Hematopoietic multipotent progenitor cell treated with erythropoietin and hydrocortisone succinate and interleukin-3 and kit ligand, for 17 days (in vitro differentiated cells): Measurements from ENCODE around the gene ZNF350.
A peak's percentile ranks its signal among the peaks of the same experiment; 100 is the strongest.
"Not testable (repeated sequence)": the region's sequence is repeated elsewhere in the genome, so short reads cannot be mapped to it uniquely, and the experiment has no call there.

ENCODE experiments used
- DNase-seq: peaks from one replicate; pipeline ENCODE4 v3.0.0-alpha.2; 2015; ENCODE audit warnings: low spot score

The ZNF350 gene

GRCh38 chr19:51986309-51987291 lies at the start of gene ZNF350:
Gene ZNF350 (minus strand): TSS chr19:51986840. CDS start chr19:51974360, 12,480 bp downstream.
- peak; percentile 70 for DNase-seq

GRCh38 chr19:52034051-52034728 lies 47.5 kb upstream of the ZNF350 start:
- DNase-seq, result no peak

DNA sequence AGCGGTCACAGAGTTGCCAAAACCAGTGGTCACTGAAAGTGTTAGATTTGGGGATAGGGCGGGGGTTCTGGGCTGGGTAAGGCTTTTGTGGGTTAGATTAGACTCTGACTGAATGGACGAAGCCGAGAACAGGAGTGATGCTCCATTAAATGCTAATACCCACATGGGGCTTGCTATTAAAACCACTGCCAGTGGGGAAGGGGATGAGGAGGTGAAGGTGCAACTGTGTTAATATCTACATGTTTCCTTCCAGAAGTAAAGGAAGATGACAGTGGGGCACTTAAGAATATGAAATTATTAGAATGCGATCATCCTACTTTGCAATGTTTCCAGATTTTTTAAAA lies 42.1 kb upstream of the ZNF350 start:
- DNase-seq, result no peak

DNA sequence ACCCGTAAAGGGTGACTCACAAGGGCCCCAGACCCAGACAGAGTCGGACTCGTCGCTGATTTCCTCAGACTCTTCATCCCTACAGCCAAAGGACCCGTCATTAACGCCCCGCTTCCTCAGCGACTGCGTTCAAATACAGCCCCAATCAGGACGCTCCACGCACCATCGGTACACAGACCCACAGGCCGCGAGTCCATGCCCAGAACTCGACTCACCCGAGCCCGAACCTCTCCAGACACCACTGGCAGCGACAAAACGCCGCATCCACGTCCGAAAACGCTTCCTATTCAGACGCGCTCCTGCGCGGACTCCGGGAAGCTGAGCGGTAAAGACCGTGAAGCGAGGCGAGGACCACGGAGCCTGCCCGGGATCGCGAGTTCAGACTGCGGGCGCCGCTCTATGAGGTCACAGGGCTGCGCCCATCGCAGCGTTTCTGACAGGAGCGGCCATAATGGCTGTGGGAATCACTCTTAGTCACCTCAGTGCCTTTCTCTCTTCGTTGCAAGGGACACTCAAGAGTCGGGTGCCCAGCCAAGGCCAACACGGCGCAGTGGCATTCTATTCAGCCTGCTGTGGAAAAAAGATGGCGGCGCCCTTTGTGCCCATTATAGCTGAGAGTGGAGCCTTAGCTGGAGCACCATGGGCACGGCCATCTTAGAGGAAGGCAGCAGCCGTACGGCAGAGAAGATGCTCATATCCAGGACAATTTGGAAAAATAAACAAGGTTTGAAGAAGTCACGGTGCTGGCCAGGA lies 41.6 kb upstream of the ZNF350 start, which contains the start of gene ZNF614:
Gene ZNF614, minus strand, starts transcription at position 353 of the 753 bp plus-strand sequence. CDS start 2,634 bp downstream, outside the sequence.
- peak; percentile 59 for DNase-seq

DNA sequence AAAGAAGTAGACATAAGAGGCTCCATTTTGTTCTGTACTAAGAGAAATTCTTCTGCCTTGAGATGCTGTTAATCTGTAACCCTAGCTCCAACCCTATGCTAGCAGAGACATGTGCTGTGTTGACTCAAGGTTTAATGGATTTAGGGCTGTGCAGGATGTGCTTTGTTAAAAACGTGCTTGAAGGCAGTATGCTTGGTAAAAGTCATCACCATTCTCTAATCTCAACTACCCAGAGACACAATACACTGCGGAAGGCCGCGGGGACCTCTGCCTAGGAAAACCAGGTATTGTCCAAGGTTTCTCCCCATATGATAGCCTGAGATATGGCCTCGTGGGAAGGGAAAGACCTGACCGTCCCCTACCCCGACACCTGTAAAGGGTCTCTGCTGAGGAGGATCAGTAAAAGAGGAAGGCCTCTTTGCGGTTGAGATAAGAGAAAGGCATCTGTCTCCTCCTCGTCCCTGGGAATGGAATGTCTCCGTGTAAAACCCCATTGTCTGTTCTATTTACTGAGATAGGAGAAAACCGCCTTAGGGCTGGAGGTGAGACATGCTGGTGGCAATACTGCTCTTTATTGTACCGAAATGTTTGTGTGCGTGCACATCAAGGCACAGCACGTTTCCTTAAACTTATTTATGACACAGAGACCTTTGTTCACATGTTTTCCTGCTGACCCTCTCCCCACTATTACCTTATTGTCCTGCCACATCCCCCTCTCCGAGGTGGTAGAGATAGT lies 39.8 kb upstream of the ZNF350 start:
- DNase-seq, result not testable (repeated sequence)

DNA sequence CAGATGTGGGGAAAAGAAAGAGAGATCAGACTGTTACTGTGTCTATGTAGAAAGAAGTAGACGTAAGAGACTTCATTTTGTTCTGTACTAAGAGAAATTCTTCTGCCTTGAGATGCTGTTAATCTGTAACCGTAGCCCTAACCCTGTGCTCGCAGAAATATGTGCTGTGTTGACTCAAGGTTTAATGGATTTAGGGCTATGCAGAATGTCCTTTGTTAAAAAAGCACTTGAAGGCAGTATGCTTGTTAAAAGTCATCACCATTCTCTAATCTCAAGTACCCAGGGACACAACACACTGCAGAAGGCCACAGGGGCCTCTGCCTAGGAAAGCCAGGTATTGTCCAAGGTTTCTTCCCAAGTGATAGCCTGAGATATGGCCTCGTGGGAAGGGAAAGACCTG lies 37.8 kb upstream of the ZNF350 start:
- DNase-seq, result not testable (repeated sequence)

- DNase-seq, result no peak
Measured at GRCh38 chr19:52022193-52022592, 35.6 kb upstream of the ZNF350 start.

DNA sequence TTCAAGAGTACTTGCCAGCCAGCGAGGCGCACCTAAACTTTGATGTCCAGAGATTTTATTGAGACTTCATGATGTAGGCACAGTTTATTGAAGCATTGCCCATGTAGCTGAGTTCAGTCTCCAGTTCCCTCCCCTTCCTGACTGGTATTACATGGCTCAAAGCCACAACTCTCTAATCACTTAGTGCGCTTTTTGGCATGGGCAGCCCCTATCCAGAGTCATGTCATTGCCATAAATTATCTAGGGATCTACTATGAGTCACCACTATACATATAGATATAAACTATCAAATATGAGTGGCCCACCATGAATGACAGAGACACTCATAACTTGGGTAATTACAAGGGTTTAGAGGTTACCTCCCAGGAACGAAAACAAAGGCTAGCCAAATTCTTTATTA lies 33.9 kb upstream of the ZNF350 start:
- no peak for DNase-seq

DNA sequence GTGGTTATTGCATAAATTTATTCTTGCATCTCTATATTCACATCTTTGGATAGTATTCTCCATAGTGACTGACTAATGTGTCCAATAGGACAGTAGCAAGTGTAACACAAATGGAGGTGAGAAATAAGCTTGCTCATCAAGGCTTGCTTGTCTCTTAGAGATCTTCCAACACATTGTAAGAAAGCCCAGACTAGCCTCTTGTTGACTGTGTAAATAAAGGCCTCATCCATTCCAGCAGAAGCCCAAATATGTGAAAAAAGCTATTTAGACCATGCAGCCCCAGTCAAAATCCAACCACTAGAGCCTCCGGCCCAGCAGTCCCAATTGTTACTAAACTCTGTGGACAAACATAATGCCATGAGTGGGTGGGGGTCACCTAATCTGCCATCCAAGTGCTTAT lies 24.0 kb upstream of the ZNF350 start:
- no peak for DNase-seq

DNA sequence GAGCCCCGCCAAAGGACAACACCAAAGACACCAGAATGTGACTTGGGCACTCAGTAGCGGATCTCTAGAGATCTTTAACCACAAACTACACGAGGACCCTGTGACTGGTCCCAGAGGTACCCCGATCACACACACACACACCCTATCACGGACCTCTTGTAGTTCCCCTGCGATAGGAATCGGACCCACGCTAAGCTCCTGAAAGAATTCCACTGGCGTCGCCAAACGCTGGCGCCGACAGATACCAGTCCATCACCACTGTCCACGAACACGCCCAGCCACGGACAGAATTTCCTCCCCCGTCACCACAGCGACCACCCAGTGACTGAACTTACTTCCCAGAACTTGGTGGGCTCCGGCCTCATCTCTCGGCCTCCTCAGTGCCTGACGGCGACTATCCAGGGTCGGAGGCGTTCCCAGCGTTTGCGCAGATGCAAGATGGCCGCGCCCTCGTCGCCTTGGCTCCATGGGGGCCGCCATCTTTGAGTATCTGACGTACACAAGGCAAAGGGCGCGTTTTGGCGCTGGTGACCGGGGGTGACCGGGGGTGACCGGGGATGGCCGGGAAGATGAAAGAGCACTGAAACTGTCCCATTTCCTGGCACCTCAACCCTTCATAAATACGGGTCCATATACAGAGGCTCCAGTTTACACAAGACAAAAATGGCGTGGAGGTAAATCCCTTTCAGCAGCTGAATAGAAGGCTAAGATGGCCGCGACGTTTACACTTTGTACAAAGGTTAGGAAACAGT lies 21.3 kb upstream of the ZNF350 start, which contains the start of gene ZNF615:
Gene ZNF615, minus strand, starts transcription at position 406 of the 752 bp plus-strand sequence. CDS start 4,500 bp downstream, outside the sequence.
- peak; percentile 80 for DNase-seq

GRCh38 chr19:52007451-52007805 lies 20.8 kb upstream of the ZNF350 start:
- no peak for DNase-seq

- DNase-seq, result no peak
Measured at GRCh38 chr19:51994048-51994644, 7.5 kb upstream of the ZNF350 start.

GRCh38 chr19:51993422-51993821 lies 6.8 kb upstream of the ZNF350 start:
- no peak for DNase-seq

DNA sequence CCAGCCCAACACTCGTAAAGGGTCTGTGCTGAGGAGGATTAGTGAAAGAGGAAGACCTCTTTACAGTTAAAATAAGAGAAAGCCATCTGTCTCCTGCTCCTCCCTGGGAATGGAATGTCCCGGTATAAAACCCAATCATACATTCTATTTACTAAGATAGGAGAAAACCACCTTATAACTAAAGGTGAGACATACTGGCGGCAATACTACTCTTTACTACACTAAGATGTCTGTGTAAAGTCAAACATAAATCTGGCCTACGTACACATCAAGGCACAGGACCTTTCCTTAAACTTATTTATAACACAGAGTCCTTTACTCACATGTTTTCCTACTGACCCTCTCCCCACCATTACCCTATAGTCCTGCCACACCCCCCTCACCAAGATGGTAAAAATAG lies 3.3 kb downstream of the ZNF350 start:
- DNase-seq, result no peak

GRCh38 chr19:51980926-51981325 lies 5.7 kb downstream of the ZNF350 start:
- DNase-seq, result not testable (repeated sequence)

DNA sequence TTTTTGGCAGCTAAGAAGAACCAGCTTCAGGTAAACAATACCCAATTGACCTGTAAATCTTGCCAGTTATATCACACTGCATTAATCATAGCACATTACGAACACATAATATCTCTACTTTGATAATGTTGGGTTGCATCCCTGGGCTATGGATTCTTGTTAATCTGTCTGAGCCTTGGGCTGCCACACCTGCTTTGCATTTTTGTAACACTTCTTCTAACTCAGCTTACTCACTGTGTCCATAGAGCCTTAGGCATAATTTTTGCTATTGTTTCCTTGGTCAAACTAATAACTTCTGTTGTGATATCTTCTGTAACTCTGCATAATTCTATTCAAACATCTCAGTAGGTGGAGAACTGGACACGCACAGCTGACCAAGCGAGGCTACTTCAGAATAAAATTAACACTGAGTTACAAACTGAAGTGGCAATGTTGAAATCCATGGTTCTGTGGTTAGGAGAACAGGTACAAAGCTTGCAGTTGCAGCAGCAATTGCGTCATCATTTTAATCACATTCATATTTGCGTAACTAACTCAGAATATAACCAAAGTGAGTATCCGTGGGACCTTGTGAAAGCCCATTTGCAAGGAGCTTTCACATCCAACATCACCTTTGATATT lies 6.4 kb downstream of the ZNF350 start:
- DNase-seq, result no peak

- no peak for DNase-seq
Measured at GRCh38 chr19:51978882-51979281, 7.8 kb downstream of the ZNF350 start.

DNA sequence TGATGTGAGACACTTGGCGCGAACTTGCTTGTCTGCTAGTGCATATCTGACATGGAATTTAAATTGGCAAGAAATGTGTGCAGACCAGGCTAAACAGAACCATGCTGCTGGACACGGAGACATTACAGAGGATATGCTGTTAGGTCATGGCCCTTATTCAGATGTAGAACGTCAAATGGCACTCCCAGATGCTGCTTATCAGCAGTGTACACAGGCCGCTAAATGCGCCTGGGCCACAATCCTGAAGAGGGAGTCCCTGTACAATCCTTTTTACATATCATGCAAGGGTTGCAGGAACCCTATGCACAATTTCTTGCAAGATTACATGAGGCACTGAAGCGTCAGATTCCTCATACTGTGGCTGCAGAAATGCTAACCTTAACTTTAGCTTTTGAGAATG lies 9.3 kb downstream of the ZNF350 start:
- no peak for DNase-seq

DNA sequence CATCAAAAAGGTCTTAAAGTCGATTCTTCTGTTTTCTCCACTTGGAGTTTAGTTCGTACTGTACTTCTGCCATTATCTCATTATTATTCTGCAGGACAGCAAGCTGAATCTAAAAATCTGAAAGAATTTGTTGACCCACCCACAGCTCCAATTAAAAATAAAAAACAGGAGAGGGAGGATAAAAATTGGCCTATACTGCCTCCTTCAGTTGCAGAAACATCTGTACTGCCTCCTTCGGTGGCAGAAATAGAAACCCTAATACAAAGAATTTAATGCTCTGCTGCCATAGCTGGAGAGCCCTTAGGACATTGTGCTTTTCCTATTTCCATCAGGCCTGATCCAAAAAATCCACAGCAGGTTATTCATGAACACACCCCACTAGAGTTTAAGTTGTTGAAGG lies 9.8 kb downstream of the ZNF350 start:
- DNase-seq, result no peak

DNA sequence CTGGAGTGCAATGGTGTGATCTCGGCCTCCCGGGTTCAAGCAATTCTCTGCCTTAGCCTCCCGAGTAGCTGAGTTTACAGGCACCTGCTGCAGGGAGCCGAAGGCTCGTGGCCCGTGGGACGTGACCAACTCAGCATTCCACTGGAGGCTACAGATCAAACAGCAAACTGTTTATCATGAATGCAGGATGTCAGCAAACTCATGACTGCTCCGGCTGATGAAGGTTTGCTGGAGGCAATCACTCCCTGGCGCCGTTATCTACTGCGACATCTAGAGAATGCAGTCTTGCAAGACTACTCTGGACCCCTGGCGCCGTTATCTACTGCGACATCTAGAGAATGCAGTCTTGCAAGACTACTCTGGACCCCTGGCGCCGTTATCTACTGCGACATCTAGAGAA lies 10.9 kb downstream of the ZNF350 start:
- not testable (repeated sequence) for DNase-seq
